ENCODE data around the gene MARCHF7.

MARCHF7 gene

DNA sequence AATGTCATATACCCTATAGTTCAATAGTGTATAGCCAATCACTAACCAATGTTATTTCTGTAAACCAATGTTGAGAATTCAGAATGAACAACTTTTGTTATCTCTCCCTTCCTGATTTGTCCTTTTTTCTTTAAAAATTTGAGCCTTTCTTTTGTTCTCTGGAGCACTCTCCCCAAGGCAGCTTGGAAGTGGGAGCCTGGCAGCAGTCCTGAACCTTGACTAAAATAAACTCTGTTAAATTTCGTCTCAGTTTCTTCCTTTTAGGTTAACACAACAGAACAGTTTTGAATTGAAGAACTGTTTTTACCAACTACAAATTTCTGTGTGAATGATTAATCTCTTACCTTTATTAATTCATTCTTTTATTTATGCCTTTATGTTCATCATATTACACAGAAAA is 49.8 kb downstream of the MARCHF7 start:
- Histone ChIP-seq H3K4me1 (ENCODE audit: control insufficient read depth, insufficient read depth, low read length, poor library complexity, severe bottlenecking) (no peaks in the 10 kb centered on the region), H3K27ac (ENCODE audit: low read depth, low read length, severe bottlenecking) (no peak overlapping the region), H3K36me3 (ENCODE audit: control insufficient read depth, insufficient read depth, low read length) (peaks cover 80% of the 10 kb centered on the region), H3K4me3 (ENCODE audit: extremely low read depth, insufficient read depth, low read length, poor library complexity, severe bottlenecking) (no peak overlapping the region), H3K9me3 (ENCODE audit: control insufficient read depth, low read length) (no peaks in the 10 kb centered on the region)
- WGBS, 2 experiments (ENCODE audit: insufficient coverage in 2 of 2) = 100% methylated on average over 1 of the region's 1 CpG; no CpG with 5 or more reads in 1 of the 2 experiments
